HG03575 (cell line): Measurements from ENCODE around the gene DLG2.
"Not testable (repeated sequence)": the region's sequence is repeated elsewhere in the genome, so short reads cannot be mapped to it uniquely, and the experiment has no call there.

Experiments
- ATAC-seq: cut with Tn5 transposase; IDR thresholded peaks from one replicate; pipeline ENCODE4 v1.9.1; 2021; ENCODE audit not compliant: unreplicated experiment, insufficient number of reproducible peaks, low FRiP score; ENCODE audit errors: extremely low read depth

Gene DLG2

GRCh38 chr11:85647604-85648299 lies 20.6 kb upstream of the DLG2 start, which contains the start of gene TMEM126A:
TMEM126A (plus strand) TSS chr11:85647967; CDS start chr11:85650256, 2,289 bp downstream.
- peak; percentile 95 for ATAC-seq

GRCh38 chr11:85647078-85647477 lies 19.9 kb upstream of the DLG2 start:
- ATAC-seq, result no peak

GRCh38 chr11:85643191-85643614 lies 16.1 kb upstream of the DLG2 start:
- no peak for ATAC-seq

- no peak for ATAC-seq
These were observed 7.6 kb upstream of the DLG2 start for GRCh38 chr11:85634747-85635146.

- no peak for ATAC-seq
These were observed 1.7 kb upstream of the DLG2 start for GRCh38 chr11:85628771-85629341.

- peak; percentile 97 for ATAC-seq
These were observed 1.0 kb upstream of the DLG2 start, which contains the start of gene TMEM126B for GRCh38 chr11:85627998-85628770. TMEM126B (plus strand) TSS chr11:85628593; CDS start chr11:85628608, 15 bp downstream.

GRCh38 chr11:85626496-85626895 lies 648 bp downstream of the DLG2 start:
- no peak for ATAC-seq

- ATAC-seq, result no peak
These were observed 6.9 kb downstream of the DLG2 start for GRCh38 chr11:85620256-85620655.

- no peak for ATAC-seq
These were observed 7.6 kb downstream of the DLG2 start for GRCh38 chr11:85619499-85619898.

- ATAC-seq, result not testable (repeated sequence)
These were observed 15.5 kb downstream of the DLG2 start for GRCh38 chr11:85611643-85612042.

- not testable (repeated sequence) for ATAC-seq
These were observed 17.9 kb downstream of the DLG2 start for GRCh38 chr11:85609286-85609685.

GRCh38 chr11:85608621-85609020 lies 18.5 kb downstream of the DLG2 start:
- not testable (repeated sequence) for ATAC-seq

- ATAC-seq, result not testable (repeated sequence)
These were observed 20.9 kb downstream of the DLG2 start for GRCh38 chr11:85606237-85606636.

- no peak for ATAC-seq
These were observed 23.9 kb downstream of the DLG2 start for GRCh38 chr11:85603220-85603619.

GRCh38 chr11:85602526-85603213 lies 24.5 kb downstream of the DLG2 start:
- no peak for ATAC-seq

GRCh38 chr11:85599083-85599482 lies 28.1 kb downstream of the DLG2 start:
- no peak for ATAC-seq

GRCh38 chr11:85596886-85597285 lies 30.3 kb downstream of the DLG2 start:
- no peak for ATAC-seq

GRCh38 chr11:85595285-85595884 lies 31.8 kb downstream of the DLG2 start:
- ATAC-seq, result peak; percentile 71
